Neural cell (in vitro differentiated cells): ENCODE data around the gene SERPINB6. TPM values are rescaled to one million over a fixed set of nuclear protein-coding genes. Genes with fewer than 3 reads are reported as not detected.
"Not testable (repeated sequence)": the region's sequence is repeated elsewhere in the genome, so short reads cannot be mapped to it uniquely, and the experiment has no call there.

ENCODE experiments used
- H2AFZ ChIP-seq: fragments of 200-600, 300-800 bp; sonication (generic), shearing (Covaris generic); 2 replicates; pipeline ENCODE4 v1.6.0; 2014; ENCODE audit warnings: low read depth, mild to moderate bottlenecking, antibody characterized with exemption, low read length, moderate library complexity
- H3F3A ChIP-seq: fragments of 200-600 bp; shearing (Covaris generic); 2 replicates; pipeline ENCODE4 v1.6.1; 2016; ENCODE audit warnings: mild to moderate bottlenecking, moderate library complexity, mixed read lengths, antibody characterized with exemption, low read length; ENCODE audit not compliant: insufficient read depth, poor library complexity, severe bottlenecking
- H3K27ac ChIP-seq: fragments of 200-600, 300-800 bp; sonication (generic), shearing (Covaris generic); 2 replicates; pipeline ENCODE4 v1.5.1; 2014; ENCODE audit warnings: mild to moderate bottlenecking, low read length, moderate library complexity
- H3K27me3 ChIP-seq: fragments of 300-800, 200-600 bp; sonication (generic), shearing (Covaris generic); 2 replicates; pipeline ENCODE4 v1.6.0; 2014; ENCODE audit warnings: mild to moderate bottlenecking, low read depth, low read length, moderate library complexity; ENCODE audit not compliant: insufficient read depth
- H3K36me3 ChIP-seq: fragments of 300-800, 200-600 bp; sonication (generic), shearing (Covaris generic); 2 replicates; pipeline ENCODE4 v1.5.1; 2014; ENCODE audit warnings: mild to moderate bottlenecking, antibody characterized with exemption, low read length, moderate library complexity; ENCODE audit not compliant: insufficient read depth
- H3K4me2 ChIP-seq: fragments of 300-800, 200-600 bp; sonication (generic), shearing (Covaris generic); 2 replicates; pipeline ENCODE4 v1.6.0; 2014; ENCODE audit warnings: mild to moderate bottlenecking, low read length
- H3K4me3 ChIP-seq: fragments of 300-800, 200-600 bp; sonication (generic), shearing (Covaris generic); 2 replicates; pipeline ENCODE4 v1.5.1; 2014; ENCODE audit warnings: mild to moderate bottlenecking, low read length, moderate library complexity
- H3K79me2 ChIP-seq: fragments of 200-600 bp; shearing (Covaris generic); replicated peaks from 2 replicates; pipeline ENCODE4 v1.6.0; 2014; ENCODE audit warnings: mild to moderate bottlenecking, low read length, moderate library complexity; ENCODE audit not compliant: insufficient read depth
- H3K9ac ChIP-seq: fragments of 300-800, 200-600 bp; sonication (generic), shearing (Covaris generic); 2 replicates; pipeline ENCODE4 v1.6.1; 2016; ENCODE audit warnings: mild to moderate bottlenecking, low read length, mixed read lengths
- H3K9me2 ChIP-seq: fragments of 200-600 bp; shearing (Covaris generic); 2 replicates; pipeline ENCODE4 v1.6.1; 2016; ENCODE audit warnings: mild to moderate bottlenecking, low read length, mixed read lengths; ENCODE audit not compliant: insufficient read depth
- H3K9me3 ChIP-seq: fragments of 200-600, 300-800 bp; sonication (generic), shearing (Covaris generic); 2 replicates; pipeline ENCODE4 v1.6.1; 2016; ENCODE audit warnings: mild to moderate bottlenecking, mixed run types, low read length, moderate library complexity, mixed read lengths
- H4K20me1 ChIP-seq: fragments of 200-600 bp; shearing (Covaris generic); 2 replicates; pipeline ENCODE4 v1.6.1; 2016; ENCODE audit warnings: mild to moderate bottlenecking, mixed run types; ENCODE audit not compliant: insufficient read depth
- CTCF ChIP-seq: fragments of 450-650 bp; IDR thresholded peaks from 2 replicates; pipeline ENCODE4 v1.5.1; 2014; ENCODE audit warnings: antibody characterized with exemption, mild to moderate bottlenecking, moderate library complexity; ENCODE audit not compliant: poor library complexity, severe bottlenecking
- EZH2 ChIP-seq: fragments of 200-600, 300-800 bp; shearing (Covaris generic), sonication (generic); IDR thresholded peaks from 2 replicates; pipeline ENCODE4 v1.6.1; 2014; ENCODE audit warnings: antibody characterized with exemption, low read length, borderline replicate concordance, mild to moderate bottlenecking; ENCODE audit not compliant: insufficient read depth, poor library complexity, severe bottlenecking
- REST ChIP-seq: IDR thresholded peaks from 2 replicates; pipeline ENCODE4 v1.6.1; 2012; ENCODE audit warnings: borderline replicate concordance
- TAF1 ChIP-seq: IDR thresholded peaks from 2 replicates; pipeline ENCODE4 v1.6.1; 2012; ENCODE audit warnings: low read depth
- polyA plus RNA-seq: library from polyadenylated mRNA; depleted of rRNA; stranded (reverse); fragments of >200 nt; gene quantifications from 2 replicates; pipeline ENCODE4 v1.2.3, GENCODE V29; 2014

SERPINB6 gene
- polyA plus RNA-seq, 1 donor from 2014 or later = 2.3 TPM

GRCh38 chr6:2972219-2972487 is 786 bp upstream of the SERPINB6 start:
- H3K79me2 ChIP-seq, H3F3A ChIP-seq, H3K9ac ChIP-seq, H3K9me3 ChIP-seq, H3K9me2 ChIP-seq, H4K20me1 ChIP-seq, H3K27ac ChIP-seq, H3K4me2 ChIP-seq, H3K4me3 ChIP-seq, H2AFZ ChIP-seq, H3K36me3 ChIP-seq: not testable (repeated sequence)
- H3K27me3 ChIP-seq = peaks cover 11% of the 10 kb centered on the region

GRCh38 chr6:2970753-2971419 is 481 bp downstream of the SERPINB6 start:
- H4K20me1 ChIP-seq = no peaks in the 10 kb centered on the region
- H3K27ac ChIP-seq = no peak overlapping the region
- H3K4me2 ChIP-seq = no peak overlapping the region
- H3K4me3 ChIP-seq = peak overlapping the region; percentile 67
- no peaks in the 10 kb centered on the region for H3K79me2 ChIP-seq
- H3K9ac ChIP-seq = peak overlapping the region; percentile 51
- no peak for TF ChIP-seq TAF1
- H3F3A ChIP-seq = no peaks in the 10 kb centered on the region
- H3K9me2 ChIP-seq = no peaks in the 10 kb centered on the region
- no peaks in the 10 kb centered on the region for H3K9me3 ChIP-seq
- no peaks in the 10 kb centered on the region for H3K36me3 ChIP-seq
- H3K27me3 ChIP-seq = peaks cover 11% of the 10 kb centered on the region
- no peak overlapping the region for H2AFZ ChIP-seq

- H3F3A ChIP-seq = no peaks in the 10 kb centered on the region
- H3K4me2 ChIP-seq = no peak overlapping the region
- no peak overlapping the region for H3K27ac ChIP-seq
- H3K4me3 ChIP-seq = peak overlapping the region; percentile 67
- H3K79me2 ChIP-seq = no peaks in the 10 kb centered on the region
- no peaks in the 10 kb centered on the region for H3K9me2 ChIP-seq
- no peak overlapping the region for H3K9ac ChIP-seq
- no peaks in the 10 kb centered on the region for H4K20me1 ChIP-seq
- peaks cover 11% of the 10 kb centered on the region for H3K27me3 ChIP-seq
- no peak overlapping the region for H2AFZ ChIP-seq
- H3K36me3 ChIP-seq = no peaks in the 10 kb centered on the region
- TF ChIP-seq EZH2 (no peak), CTCF (no peak), REST (no peak)
- no peaks in the 10 kb centered on the region for H3K9me3 ChIP-seq
Measured at GRCh38 chr6:2970034-2970685, 1.2 kb downstream of the SERPINB6 start.
